Activated CD8-positive, alpha-beta T cell treated with anti-CD3 and anti-CD28 coated beads, Interleukin-2, amount 10 ng/mL, durations not matched to agents 7 days and 5 days (primary cell): ENCODE measurements around the gene CFAP92. TPM values are rescaled to one million over a fixed set of nuclear protein-coding genes. Genes with fewer than 3 reads are reported as not detected.
A peak's percentile ranks its signal among the peaks of the same experiment; 100 is the strongest.

Experiments used
- ATAC-seq: fragments of 150-1000 bp; cut with Tn5 transposase; one replicate; pipeline ENCODE4 v1.10.0; 2021; ENCODE audit warnings: moderate library complexity
- CTCF ChIA-PET: fragments of 350-600 bp; sonication (Branson Sonifier 250); formaldehyde crosslinking; loops from one replicate; lab custom pipeline; 2021; ENCODE audit warnings: antibody characterized with exemption; lab: Charles Lee
- POLR2A ChIA-PET: fragments of 350-600 bp; sonication (Branson Sonifier 250); formaldehyde crosslinking; loops from one replicate; lab custom pipeline; 2021; ENCODE audit warnings: antibody characterized with exemption; lab: Charles Lee
- DNase-seq: peaks from one replicate; pipeline ENCODE4 v3.0.0-alpha.2; 2020
- H3K27ac Mint-ChIP-seq: one replicate; pipeline ENCODE4 v1.8.0; 2021; ENCODE audit warnings: mild to moderate bottlenecking, mixed read lengths
- H3K27me3 Mint-ChIP-seq: one replicate; pipeline ENCODE4 v1.8.0; 2021; ENCODE audit warnings: low read depth, mixed read lengths
- H3K36me3 Mint-ChIP-seq: one replicate; pipeline ENCODE4 v1.8.0; 2021; ENCODE audit warnings: low read depth, mixed read lengths
- H3K4me1 Mint-ChIP-seq: one replicate; pipeline ENCODE4 v1.8.0; 2021; ENCODE audit warnings: low read depth, mixed read lengths
- H3K4me3 Mint-ChIP-seq: one replicate; pipeline ENCODE4 v1.8.0; 2021; ENCODE audit warnings: mild to moderate bottlenecking, mixed read lengths
- H3K9me3 Mint-ChIP-seq: one replicate; pipeline ENCODE4 v1.8.0; 2022; ENCODE audit warnings: mixed read lengths; ENCODE audit not compliant: insufficient read depth
- total RNA-seq, 2 experiments: library from RNA; stranded (reverse); gene quantifications; one replicate each; pipeline ENCODE4 v1.2.3, GENCODE V29; 2021

Gene CFAP92
- total RNA-seq, 2 experiments from 2014 or later = 0.18 to 0.26 TPM

GRCh38 chr3:129003578-129004112 lies 9.8 kb upstream of the CFAP92 start:
- Mint-ChIP-seq H3K27me3 (peaks cover 39% of the 10 kb centered on the region), H3K36me3 (no peaks in the 10 kb centered on the region), H3K4me1 (peaks cover 50% of the 10 kb centered on the region), H3K27ac (no peak overlapping the region), H3K4me3 (peak overlapping the region; percentile 10), H3K9me3 (no peaks in the 10 kb centered on the region)
- ATAC-seq = peak; percentile 79
- POLR2A ChIA-PET = interaction anchor here (0.7 to 5.0 kb wide), 2 partner anchors 13 to 124 kb away, joined by 4 to 44 read pairs; partner anchors contain the start of gene ACAD9
- DNase-seq = peak; percentile 58
- CTCF ChIA-PET = interaction anchor here (0.7 to 7.3 kb wide), 11 partner anchors 9 to 235 kb away, joined by 3 to 103 read pairs (median 4); partner anchors contain the start of genes CFAP92 and RAB43

GRCh38 chr3:129002573-129003569 lies 9.0 kb upstream of the CFAP92 start:
- H3K4me3 Mint-ChIP-seq = peak overlapping the region; percentile 67
- DNase-seq (no peak), ATAC-seq (no peak)
- H3K27ac Mint-ChIP-seq = no peak overlapping the region
- POLR2A ChIA-PET = interaction anchor here (0.7 to 5.0 kb wide), 3 partner anchors 13 to 124 kb away, joined by 4 to 44 read pairs (median 8); partner anchors contain the start of gene ACAD9
- CTCF ChIA-PET = interaction anchor here (0.6 to 7.3 kb wide), 8 partner anchors 8 to 127 kb away, joined by 4 to 103 read pairs (median 6); partner anchors contain the start of gene CFAP92
- H3K27me3 Mint-ChIP-seq = peaks cover 41% of the 10 kb centered on the region
- no peaks in the 10 kb centered on the region for H3K9me3 Mint-ChIP-seq
- H3K4me1 Mint-ChIP-seq = peaks cover 53% of the 10 kb centered on the region
- H3K36me3 Mint-ChIP-seq = no peaks in the 10 kb centered on the region

- DNase-seq = peak; percentile 55
- Mint-ChIP-seq H3K4me3 (peak overlapping the region; percentile 67), H3K36me3 (no peaks in the 10 kb centered on the region), H3K27me3 (peaks cover 46% of the 10 kb centered on the region), H3K4me1 (peaks cover 53% of the 10 kb centered on the region), H3K9me3 (no peaks in the 10 kb centered on the region), H3K27ac (no peak overlapping the region)
- POLR2A ChIA-PET = interaction anchor here (1.3 kb wide), 1 partner anchor 14 kb away, joined by 8 read pairs; no protein-coding TSS in a partner anchor
- ATAC-seq = peak; percentile 66
- CTCF ChIA-PET = interaction anchor here (0.6 to 7.3 kb wide), 3 partner anchors 13 to 31 kb away, joined by 5 to 103 read pairs (median 6); no protein-coding TSS in a partner anchor
These were observed 8.1 kb upstream of the CFAP92 start for GRCh38 chr3:129001806-129002572.

- Mint-ChIP-seq H3K9me3 (no peaks in the 10 kb centered on the region), H3K36me3 (no peaks in the 10 kb centered on the region), H3K27me3 (peaks cover 46% of the 10 kb centered on the region), H3K27ac (no peak within 1 kb of the TSS), H3K4me3 (peak within 1 kb of the TSS; percentile 67), H3K4me1 (peaks cover 47% of the 10 kb centered on the region)
- DNase-seq = no peak
- ChIA-PET POLR2A (interaction anchor here (1.3 kb wide), 1 partner anchor 15 kb away, joined by 8 read pairs; no protein-coding TSS in a partner anchor), CTCF (interaction anchor here (1.8 to 7.3 kb wide), 3 partner anchors 14 to 25 kb away, joined by 5 to 103 read pairs (median 38); no protein-coding TSS in a partner anchor)
- ATAC-seq = peak; percentile 27
These were observed 7.4 kb upstream of the CFAP92 start, which contains the start of gene EFCC1 for GRCh38 chr3:129001101-129001805. EFCC1 (plus strand) TSS chr3:129001304; CDS start chr3:129001629, 325 bp downstream.

DNA sequence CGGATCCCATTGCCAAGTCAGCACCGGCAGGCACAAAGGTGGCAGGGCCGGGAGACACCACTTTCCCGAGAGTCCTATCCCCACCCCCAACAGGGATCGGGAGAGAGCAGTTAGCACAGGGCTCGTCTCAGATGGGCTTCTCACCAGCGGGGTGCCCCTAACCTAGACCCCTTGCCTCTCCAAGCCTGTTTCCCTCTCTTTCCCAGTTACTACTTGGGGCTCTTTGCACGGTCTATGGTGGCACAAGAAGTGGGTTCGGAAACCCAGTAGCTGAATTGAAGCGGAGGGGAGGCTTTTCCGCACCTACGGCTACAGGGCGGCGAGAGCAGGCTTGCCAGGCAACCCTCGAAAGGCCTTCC lies 6.8 kb upstream of the CFAP92 start:
- peaks cover 46% of the 10 kb centered on the region for H3K4me1 Mint-ChIP-seq
- H3K9me3 Mint-ChIP-seq = no peaks in the 10 kb centered on the region
- POLR2A ChIA-PET = no interaction called here
- H3K27ac Mint-ChIP-seq = no peak overlapping the region
- DNase-seq (no peak), ATAC-seq (no peak)
- CTCF ChIA-PET = interaction anchor here (1.8 to 3.7 kb wide), 3 partner anchors 15 to 31 kb away, joined by 5 to 38 read pairs (median 25); no protein-coding TSS in a partner anchor
- H3K27me3 Mint-ChIP-seq = peaks cover 46% of the 10 kb centered on the region
- H3K36me3 Mint-ChIP-seq = no peaks in the 10 kb centered on the region
- peak overlapping the region; percentile 37 for H3K4me3 Mint-ChIP-seq

DNA sequence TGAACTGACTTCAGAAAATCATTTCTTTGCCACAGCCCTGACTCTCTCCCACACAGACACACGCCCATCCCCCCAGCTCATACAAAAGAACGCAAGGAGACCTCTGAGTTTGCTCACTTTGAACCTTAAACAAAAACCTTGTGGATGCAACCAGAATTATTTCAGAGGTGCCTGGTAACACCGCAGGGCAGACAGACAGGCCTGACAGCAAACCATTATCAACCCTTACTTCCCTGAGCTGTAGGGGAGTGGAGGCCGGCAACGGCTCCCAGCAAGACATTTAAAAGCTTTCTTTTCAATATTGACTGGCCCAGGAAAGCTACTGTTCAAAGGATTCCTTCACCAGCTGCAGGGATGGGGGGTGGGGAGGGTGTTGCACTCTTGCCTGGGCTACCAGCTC lies 5.2 kb upstream of the CFAP92 start:
- no peaks in the 10 kb centered on the region for H3K9me3 Mint-ChIP-seq
- CTCF ChIA-PET = interaction anchor here (1.2 to 3.7 kb wide), 7 partner anchors 8 to 246 kb away, joined by 3 to 38 read pairs (median 7); no protein-coding TSS in a partner anchor
- ATAC-seq (no peak), DNase-seq (no peak)
- H3K4me3 Mint-ChIP-seq = no peak overlapping the region
- H3K27ac Mint-ChIP-seq = no peak overlapping the region
- H3K27me3 Mint-ChIP-seq = peaks cover 43% of the 10 kb centered on the region
- no peaks in the 10 kb centered on the region for H3K36me3 Mint-ChIP-seq
- peaks cover 48% of the 10 kb centered on the region for H3K4me1 Mint-ChIP-seq
- POLR2A ChIA-PET = interaction anchor here (1.2 to 1.3 kb wide), 2 partner anchors 17 to 123 kb away, joined by 3 to 7 read pairs; partner anchors contain the start of gene RAB43

- H3K4me1 Mint-ChIP-seq = peaks cover 49% of the 10 kb centered on the region
- POLR2A ChIA-PET = interaction anchor here (1.2 to 1.3 kb wide), 2 partner anchors 17 to 123 kb away, joined by 3 to 7 read pairs; partner anchors contain the start of gene RAB43
- H3K27ac Mint-ChIP-seq = no peak overlapping the region
These were observed 4.7 kb upstream of the CFAP92 start for GRCh38 chr3:128998561-128998960.

GRCh38 chr3:128997486-128998133 lies 3.7 kb upstream of the CFAP92 start:
- Mint-ChIP-seq H3K4me3 (no peak overlapping the region), H3K27ac (no peak overlapping the region), H3K36me3 (no peaks in the 10 kb centered on the region), H3K27me3 (peaks cover 34% of the 10 kb centered on the region), H3K4me1 (peaks cover 43% of the 10 kb centered on the region), H3K9me3 (no peaks in the 10 kb centered on the region)
- ATAC-seq (no peak), DNase-seq (no peak)
- CTCF ChIA-PET = interaction anchor here (1.0 to 3.7 kb wide), 7 partner anchors 9 to 56 kb away, joined by 3 to 38 read pairs (median 7); no protein-coding TSS in a partner anchor
- POLR2A ChIA-PET = interaction anchor here (0.6 to 3.0 kb wide), 3 partner anchors 18 to 241 kb away, joined by 3 to 8 read pairs (median 3); partner anchors contain the start of gene RAB43

More at GRCh38 chr3:128998561-128998960, 4.7 kb upstream of the CFAP92 start:
- ATAC-seq (no peak), DNase-seq (no peak)
- Mint-ChIP-seq H3K27me3 (peaks cover 43% of the 10 kb centered on the region), H3K9me3 (no peaks in the 10 kb centered on the region), H3K4me3 (no peak overlapping the region), H3K36me3 (no peaks in the 10 kb centered on the region)
- CTCF ChIA-PET = interaction anchor here (1.2 to 3.7 kb wide), 7 partner anchors 8 to 247 kb away, joined by 3 to 38 read pairs (median 7); no protein-coding TSS in a partner anchor

GRCh38 chr3:128996726-128997125 lies 2.9 kb upstream of the CFAP92 start:
- Mint-ChIP-seq H3K4me1 (peaks cover 37% of the 10 kb centered on the region), H3K27ac (no peak overlapping the region), H3K27me3 (peaks cover 28% of the 10 kb centered on the region), H3K4me3 (no peak overlapping the region), H3K9me3 (no peaks in the 10 kb centered on the region), H3K36me3 (no peaks in the 10 kb centered on the region)
- CTCF ChIA-PET = interaction anchor here (1.0 to 4.6 kb wide), 5 partner anchors 14 to 57 kb away, joined by 3 to 36 read pairs (median 6); no protein-coding TSS in a partner anchor
- ATAC-seq (no peak), DNase-seq (no peak)
- POLR2A ChIA-PET = interaction anchor here (0.6 to 3.0 kb wide), 2 partner anchors 19 to 125 kb away, joined by 6 to 8 read pairs; partner anchors contain the start of gene RAB43
